GM12892 (cell line): ENCODE data around the gene PPP4R2.

ENCODE experiments used
- POLR2A ChIP-seq: IDR thresholded peaks from 2 replicates; pipeline ENCODE4 v1.6.1; 2011; ENCODE audit warnings: low read depth, low read length, control low read depth
- POLR2AphosphoS5 ChIP-seq: IDR thresholded peaks from 2 replicates; pipeline ENCODE4 v1.6.1; 2011; ENCODE audit warnings: low read depth, low read length, control low read depth
- TAF1 ChIP-seq: IDR thresholded peaks from 2 replicates; pipeline ENCODE4 v1.6.1; 2011; ENCODE audit warnings: low read depth, mild to moderate bottlenecking, control low read depth, low read length, borderline replicate concordance

- TF ChIP-seq TAF1, result no peak
- no peak for TF ChIP-seq POLR2AphosphoS5
- TF ChIP-seq POLR2A, result no peak
Measured at GRCh38 chr3:73080216-73080966, 83.8 kb downstream of the PPP4R2 start.
